Caco-2 (cell line): ENCODE results near the gene R3HCC1L. TPM values are rescaled to one million over a fixed set of nuclear protein-coding genes. Genes with fewer than 3 reads are reported as not detected.

ENCODE experiments used
- BruUV-seq: library from RNA; stranded (reverse); fragments of 400-500 nt; replicated peaks from 2 replicates; lab custom pipeline; 2021; lab: Mats Ljungman, UMichigan
- CTCF ChIA-PET: fragments of 300-600 bp; sonication (Branson Sonifier 250); formaldehyde crosslinking; loops from one replicate; lab custom pipeline; 2022; ENCODE audit warnings: antibody characterized with exemption; lab: Charles Lee
- POLR2A ChIA-PET: fragments of 300-600 bp; sonication (Branson Sonifier 250); formaldehyde crosslinking; loops from one replicate; lab custom pipeline; 2022; ENCODE audit warnings: antibody characterized with exemption; lab: Charles Lee
- DNase-seq, 2 experiments: peaks; one replicate each; pipeline versions ENCODE4 v3.0.0 to v3.0.0-alpha.2; 2020 to 2022
- H3K27me3 ChIP-seq: replicated peaks from 2 replicates; pipeline ENCODE4 v1.6.0; 2011; ENCODE audit warnings: low read length; ENCODE audit not compliant: control insufficient read depth, insufficient read depth
- H3K36me3 ChIP-seq: 2 replicates; pipeline ENCODE4 v1.5.1; 2011; ENCODE audit warnings: low read length; ENCODE audit not compliant: control insufficient read depth, insufficient read depth
- H3K4me1 ChIP-seq: fragments of 250-450 bp; sonication (Bioruptor Pico); 2 replicates; pipeline ENCODE4 v1.5.1; 2020; ENCODE audit warnings: mild to moderate bottlenecking
- H3K4me3 ChIP-seq: 2 replicates; pipeline ENCODE4 v1.5.1; 2011; ENCODE audit warnings: low read depth, mild to moderate bottlenecking, control low read depth, low read length
- H3K9me3 ChIP-seq: fragments of 250-450 bp; sonication (Bioruptor Pico); 2 replicates; pipeline ENCODE4 v1.5.1; 2020; ENCODE audit warnings: mild to moderate bottlenecking, moderate library complexity
- H3K27ac Mint-ChIP-seq: one replicate; pipeline ENCODE4 v1.8.0; 2022; ENCODE audit warnings: mixed read lengths; ENCODE audit not compliant: unreplicated experiment
- H3K27me3 Mint-ChIP-seq: one replicate; pipeline ENCODE4 v1.8.0; 2022; ENCODE audit warnings: mixed read lengths; ENCODE audit not compliant: insufficient read depth, unreplicated experiment
- H3K36me3 Mint-ChIP-seq: one replicate; pipeline ENCODE4 v1.8.0; 2022; ENCODE audit warnings: mild to moderate bottlenecking, mixed read lengths; ENCODE audit not compliant: insufficient read depth, unreplicated experiment
- H3K4me1 Mint-ChIP-seq: one replicate; pipeline ENCODE4 v1.8.0; 2022; ENCODE audit warnings: low read depth, mixed read lengths; ENCODE audit not compliant: unreplicated experiment
- H3K4me3 Mint-ChIP-seq: one replicate; pipeline ENCODE4 v1.8.0; 2022; ENCODE audit warnings: mild to moderate bottlenecking, moderate library complexity, mixed read lengths; ENCODE audit not compliant: unreplicated experiment
- H3K9me3 Mint-ChIP-seq: one replicate; pipeline ENCODE4 v1.8.0; 2022; ENCODE audit warnings: mixed read lengths; ENCODE audit not compliant: unreplicated experiment
- intact Hi-C: fragments of 100-400 bp; cut with micrococcal nuclease; formaldehyde crosslinking; loops from one replicate; pipeline ENCODE4 v1.10.0; 2022; ENCODE audit not compliant: unreplicated experiment
- total RNA-seq: library from RNA; stranded (reverse); gene quantifications from 2 replicates; pipeline ENCODE4 v1.2.3, GENCODE V29; 2022
- TF ChIP-seq, protein P1 (sequence below), 2 experiments: fragments of 200-600 bp in 1 of 2; IDR thresholded peaks; 1 replicate in 1 of 2; 2 replicates in 1 of 2; pipeline versions ENCODE4 v1.5.1 to v1.8.0; 2011 to 2022; ENCODE audit warnings: antibody characterized with exemption in 1 of 2, control low read depth in 1 of 2, inconsistent platforms in 1 of 2, low read depth in 1 of 2, low read length in 1 of 2, mild to moderate bottlenecking in 1 of 2, moderate library complexity in 1 of 2; ENCODE audit not compliant: insufficient read depth in 1 of 2, severe bottlenecking in 1 of 2, unreplicated experiment in 1 of 2

The R3HCC1L gene
- total RNA-seq, 1 experiment from 2014 or later: 16.5 TPM

DNA sequence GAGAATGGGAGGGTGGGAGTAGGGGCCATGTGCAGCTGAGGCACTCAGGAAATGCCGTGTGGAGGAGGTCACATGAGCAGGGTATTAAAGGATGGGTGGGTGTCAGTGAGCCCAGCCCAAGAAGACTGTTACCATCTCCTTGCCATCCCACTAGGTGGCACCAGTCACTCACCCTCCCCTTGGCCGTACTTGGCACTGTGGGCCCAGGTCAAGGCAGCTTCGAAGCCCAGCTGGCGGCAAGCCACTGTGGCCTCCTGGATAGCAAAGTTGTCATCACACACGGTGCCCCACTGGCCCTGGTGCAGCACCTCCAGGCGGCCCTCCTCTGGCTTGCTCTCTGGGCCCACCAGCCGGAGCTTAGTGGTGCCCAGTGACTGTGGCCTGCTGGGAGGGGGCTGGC, 128.1 kb downstream of the R3HCC1L start:
- CTCF ChIA-PET: interaction anchor here (1.5 kb wide), 1 partner anchor 47 kb away, joined by 7 read pairs; no protein-coding TSS in a partner anchor
- H3K27me3 Mint-ChIP-seq: no peaks in the 10 kb centered on the region
- no peaks in the 10 kb centered on the region for H3K9me3 Mint-ChIP-seq
- peaks cover 24% of the 10 kb centered on the region for H3K4me1 Mint-ChIP-seq
- peak in 1 of 2 experiments; percentile 30 for DNase-seq
- Histone ChIP-seq H3K4me3 (no peak overlapping the region), H3K4me1 (peaks cover 3% of the 10 kb centered on the region; the same call in 1 of the 2 replicates), H3K36me3 (no peaks in the 10 kb centered on the region), H3K27me3 (no peaks in the 10 kb centered on the region), H3K9me3 (no peaks in the 10 kb centered on the region)
- no peak overlapping the region for H3K27ac Mint-ChIP-seq
- intact Hi-C loops: loop anchor here (1.0 to 10.0 kb wide), 2 partner anchors 47 to 152 kb away; partner anchors contain the start of gene PYROXD2
- TF ChIP-seq, protein P1, sequence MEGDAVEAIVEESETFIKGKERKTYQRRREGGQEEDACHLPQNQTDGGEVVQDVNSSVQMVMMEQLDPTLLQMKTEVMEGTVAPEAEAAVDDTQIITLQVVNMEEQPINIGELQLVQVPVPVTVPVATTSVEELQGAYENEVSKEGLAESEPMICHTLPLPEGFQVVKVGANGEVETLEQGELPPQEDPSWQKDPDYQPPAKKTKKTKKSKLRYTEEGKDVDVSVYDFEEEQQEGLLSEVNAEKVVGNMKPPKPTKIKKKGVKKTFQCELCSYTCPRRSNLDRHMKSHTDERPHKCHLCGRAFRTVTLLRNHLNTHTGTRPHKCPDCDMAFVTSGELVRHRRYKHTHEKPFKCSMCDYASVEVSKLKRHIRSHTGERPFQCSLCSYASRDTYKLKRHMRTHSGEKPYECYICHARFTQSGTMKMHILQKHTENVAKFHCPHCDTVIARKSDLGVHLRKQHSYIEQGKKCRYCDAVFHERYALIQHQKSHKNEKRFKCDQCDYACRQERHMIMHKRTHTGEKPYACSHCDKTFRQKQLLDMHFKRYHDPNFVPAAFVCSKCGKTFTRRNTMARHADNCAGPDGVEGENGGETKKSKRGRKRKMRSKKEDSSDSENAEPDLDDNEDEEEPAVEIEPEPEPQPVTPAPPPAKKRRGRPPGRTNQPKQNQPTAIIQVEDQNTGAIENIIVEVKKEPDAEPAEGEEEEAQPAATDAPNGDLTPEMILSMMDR (IDR thresholded peaks at IDR 0.05; ENCODE audit: insufficient read depth in 1 of 2, low read depth in 1 of 2, low read length in 1 of 2, severe bottlenecking in 1 of 2, unreplicated experiment in 1 of 2): no peak
- POLR2A ChIA-PET: no interaction called here
- no TSS peak for BruUV-seq
- peaks cover 8% of the 10 kb centered on the region for H3K36me3 Mint-ChIP-seq
- H3K4me3 Mint-ChIP-seq: no peak overlapping the region

DNA sequence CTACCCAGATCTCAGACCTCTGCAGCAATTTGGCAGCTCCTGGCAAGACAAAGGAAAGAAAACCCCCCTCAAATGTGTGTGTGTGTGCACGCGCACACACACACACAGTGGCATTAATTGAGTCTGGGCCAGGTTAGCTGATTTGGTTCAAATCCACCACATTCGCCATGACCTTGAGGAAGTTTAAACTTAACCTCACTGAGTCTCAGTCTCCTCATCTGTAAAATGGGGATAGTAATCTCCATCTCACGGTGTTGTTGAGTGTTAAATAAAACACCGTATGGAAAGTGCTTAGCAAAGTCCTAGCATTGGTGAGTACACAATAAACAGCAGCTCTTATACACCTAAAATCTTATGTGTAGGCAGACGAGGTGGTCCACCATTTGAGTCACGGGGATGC, 128.6 kb downstream of the R3HCC1L start:
- POLR2A ChIA-PET: no interaction called here
- no peaks in the 10 kb centered on the region for H3K9me3 ChIP-seq
- intact Hi-C loops: loop anchor here (10.0 kb wide), 1 partner anchor 152 kb away; the partner anchor contains the start of gene PYROXD2
- H3K4me1 ChIP-seq: peaks cover 6% of the 10 kb centered on the region; the same call in 1 of the 2 replicates
- CTCF ChIA-PET: interaction anchor here (1.5 kb wide), 1 partner anchor 46 kb away, joined by 7 read pairs; no protein-coding TSS in a partner anchor
- Mint-ChIP-seq H3K36me3 (peaks cover 8% of the 10 kb centered on the region), H3K27me3 (no peaks in the 10 kb centered on the region), H3K4me1 (peaks cover 24% of the 10 kb centered on the region), H3K9me3 (no peaks in the 10 kb centered on the region), H3K4me3 (no peak overlapping the region), H3K27ac (no peak overlapping the region)
- TF ChIP-seq, protein P1 (IDR thresholded peaks at IDR 0.05; ENCODE audit: insufficient read depth in 1 of 2, low read depth in 1 of 2, low read length in 1 of 2, severe bottlenecking in 1 of 2, unreplicated experiment in 1 of 2): no peak
- BruUV-seq: no TSS peak
- H3K36me3 ChIP-seq: no peaks in the 10 kb centered on the region
- DNase-seq: no peak
- H3K27me3 ChIP-seq: no peaks in the 10 kb centered on the region
- H3K4me3 ChIP-seq: no peak overlapping the region

DNA sequence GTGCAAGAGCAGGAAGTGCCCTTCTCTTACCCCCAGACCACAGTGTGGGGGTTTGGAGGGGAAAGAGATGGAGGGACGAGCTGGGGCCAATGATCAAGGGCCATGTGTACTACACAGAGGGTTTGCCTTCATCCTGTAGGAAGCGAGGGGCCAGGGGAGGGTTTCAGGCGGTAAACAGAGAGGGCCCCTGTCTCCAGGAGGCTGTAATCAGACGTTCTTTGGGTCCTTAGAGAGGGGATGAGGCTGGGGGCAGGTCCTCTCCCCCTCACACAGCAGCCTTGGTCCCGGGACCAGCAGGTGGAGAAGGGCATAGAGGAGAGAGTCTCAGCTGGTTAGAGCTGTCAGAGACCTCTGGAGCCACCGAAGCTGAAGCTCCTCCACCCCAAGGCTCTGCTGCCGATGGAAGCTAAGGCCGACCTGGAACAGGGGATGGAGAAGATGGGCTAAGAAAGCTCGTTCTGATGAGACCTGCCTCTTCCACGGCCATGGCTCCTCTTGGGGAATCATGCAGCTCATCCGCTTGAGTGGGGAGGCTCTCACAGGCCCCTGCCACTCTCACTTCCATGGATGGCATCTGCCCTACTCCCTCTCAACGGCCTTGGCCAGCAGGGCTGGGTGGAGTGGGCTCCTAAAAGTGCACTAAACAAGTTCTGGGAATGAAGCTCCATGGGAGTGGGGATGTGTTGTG, 130.1 kb downstream of the R3HCC1L start:
- Histone ChIP-seq H3K4me3 (no peak overlapping the region), H3K9me3 (no peaks in the 10 kb centered on the region), H3K36me3 (no peaks in the 10 kb centered on the region), H3K27me3 (no peaks in the 10 kb centered on the region), H3K4me1 (peaks cover 14% of the 10 kb centered on the region)
- intact Hi-C loops: loop anchor here (10.0 kb wide), 1 partner anchor 150 kb away; the partner anchor contains the start of gene PYROXD2
- no peaks in the 10 kb centered on the region for H3K27me3 Mint-ChIP-seq
- H3K4me1 Mint-ChIP-seq: peaks cover 24% of the 10 kb centered on the region
- TF ChIP-seq, protein P1 (IDR thresholded peaks at IDR 0.05; ENCODE audit: insufficient read depth in 1 of 2, low read depth in 1 of 2, low read length in 1 of 2, severe bottlenecking in 1 of 2, unreplicated experiment in 1 of 2): no peak
- no peak for DNase-seq
- H3K36me3 Mint-ChIP-seq: no peaks in the 10 kb centered on the region
- no TSS peak for BruUV-seq
- no peaks in the 10 kb centered on the region for H3K9me3 Mint-ChIP-seq
- ChIA-PET CTCF (no interaction called here), POLR2A (no interaction called here)
- no peak overlapping the region for H3K4me3 Mint-ChIP-seq
- no peak overlapping the region for H3K27ac Mint-ChIP-seq
